Epithelial cell of prostate (primary cell): ENCODE measurements around the gene MPC1.
"Not testable (repeated sequence)": the region's sequence is repeated elsewhere in the genome, so short reads cannot be mapped to it uniquely, and the experiment has no call there.

Experiments
- DNase-seq: peaks from one replicate; pipeline ENCODE4 v3.0.0-alpha.2; 2011; ENCODE audit warnings: low read depth, low spot score
- H3K27ac ChIP-seq: fragments of 450-650 bp; 2 replicates; pipeline ENCODE4 v1.5.1; 2017; ENCODE audit warnings: mild to moderate bottlenecking

Gene MPC1

DNA sequence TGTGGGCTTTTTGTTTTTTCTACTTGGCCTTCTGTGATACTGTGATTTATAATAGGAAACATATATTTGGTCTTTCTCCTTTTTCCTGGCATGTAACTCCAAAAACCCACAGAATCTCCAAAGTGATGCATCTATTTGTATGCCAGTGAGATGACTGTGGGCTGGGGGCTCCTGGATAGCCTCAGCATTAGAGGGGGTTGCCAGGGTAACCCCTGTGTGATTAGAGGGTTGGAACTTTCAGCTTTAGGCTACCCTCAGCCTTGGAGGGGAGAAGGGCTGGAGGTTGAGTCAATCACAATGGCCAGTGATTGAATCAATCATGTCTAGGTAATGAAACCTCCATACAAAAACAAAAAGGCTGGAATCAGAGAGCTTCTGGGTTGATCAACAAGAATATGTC lies 29.8 kb downstream of the MPC1 start:
- DNase-seq: no peak
- no peak overlapping the region for H3K27ac ChIP-seq

- H3K27ac ChIP-seq: peak overlapping the region; percentile 50
- peak; percentile 34 for DNase-seq
These were observed 30.9 kb downstream of the MPC1 start for GRCh38 chr6:166351715-166352285.

GRCh38 chr6:166348305-166348949 lies 34.3 kb downstream of the MPC1 start:
- no peak overlapping the region for H3K27ac ChIP-seq
- DNase-seq: no peak

GRCh38 chr6:166346965-166347364 lies 35.8 kb downstream of the MPC1 start:
- H3K27ac ChIP-seq: no peak overlapping the region
- DNase-seq: no peak

DNA sequence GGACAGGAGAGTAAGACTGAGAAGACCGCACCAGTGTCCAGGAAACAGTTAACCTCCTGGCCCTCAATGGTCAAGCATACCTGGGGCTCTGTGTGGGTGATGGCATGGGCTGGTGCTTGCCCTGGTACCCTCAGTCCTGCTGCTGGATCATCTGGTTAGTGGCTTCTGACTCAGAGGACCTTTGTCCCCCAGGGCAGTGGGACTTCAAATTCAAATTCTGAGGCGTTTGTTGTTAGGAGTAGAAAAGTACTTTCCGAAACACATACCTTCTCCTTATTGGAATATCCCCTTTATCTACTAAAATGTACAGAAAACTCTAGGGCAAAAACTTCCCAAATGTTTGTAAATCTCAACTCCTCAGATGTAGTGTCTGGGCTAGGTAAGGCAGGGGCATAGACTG lies 36.3 kb downstream of the MPC1 start:
- DNase-seq: no peak
- no peak overlapping the region for H3K27ac ChIP-seq

DNA sequence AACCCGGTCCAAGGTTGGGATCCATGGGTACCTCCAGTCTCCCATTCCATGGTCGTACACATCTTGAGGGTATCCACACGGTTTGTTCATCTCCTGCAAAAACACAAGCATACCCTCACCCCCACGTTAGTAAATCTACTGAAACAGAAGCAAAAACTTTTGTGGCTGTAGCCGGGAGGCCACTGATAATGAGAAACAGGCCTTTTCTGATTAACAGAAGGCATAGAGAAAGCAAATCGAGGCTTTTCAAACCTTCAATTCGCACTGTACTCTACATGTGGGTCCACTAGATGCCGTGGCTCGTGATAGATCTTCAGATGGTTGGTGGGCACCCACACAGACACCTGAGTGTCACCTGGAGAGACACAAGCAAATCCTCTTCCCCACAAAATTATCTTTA lies 37.1 kb downstream of the MPC1 start:
- DNase-seq, H3K27ac ChIP-seq: not testable (repeated sequence)

DNA sequence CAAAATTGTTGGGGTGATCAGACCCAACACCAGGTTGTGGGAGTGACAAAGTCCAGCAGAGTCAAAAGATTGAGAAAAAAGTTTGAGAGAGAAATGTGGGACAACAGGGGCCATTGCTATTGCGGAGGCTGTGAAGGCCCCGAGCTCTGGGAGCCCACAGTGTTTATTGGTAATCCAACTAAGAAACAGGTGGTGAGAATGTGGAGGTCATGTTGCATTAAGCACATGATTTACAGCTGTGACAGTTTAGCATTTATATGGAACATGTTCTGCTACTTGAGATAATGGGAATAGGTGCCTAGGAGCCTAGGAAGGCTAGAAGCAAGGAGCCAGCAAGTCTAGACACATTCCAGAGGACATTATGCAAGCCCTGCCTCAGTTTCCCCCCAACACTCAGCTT lies 37.8 kb downstream of the MPC1 start:
- not testable (repeated sequence) for DNase-seq, H3K27ac ChIP-seq

DNA sequence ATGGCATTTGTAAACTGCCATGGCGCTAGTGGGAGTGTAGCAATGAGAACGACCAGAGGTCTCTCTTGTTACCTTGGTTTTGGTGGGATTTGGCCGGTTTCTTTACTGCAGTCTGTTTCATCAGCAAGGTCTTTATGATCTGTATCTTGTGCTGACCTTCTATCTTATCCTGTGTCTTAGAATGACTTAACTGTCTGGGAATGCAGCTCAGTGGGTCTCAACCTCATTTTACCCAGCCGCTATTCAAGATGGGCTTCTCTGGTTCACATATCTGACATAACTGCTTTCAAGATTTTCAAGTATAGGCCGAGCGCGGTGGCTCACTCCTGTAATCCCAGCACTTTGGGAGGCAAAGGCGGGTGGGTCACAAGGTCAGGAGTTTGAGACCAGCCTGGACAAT lies 38.5 kb downstream of the MPC1 start:
- H3K27ac ChIP-seq: no peak overlapping the region
- DNase-seq: no peak

GRCh38 chr6:166343150-166343487 lies 39.6 kb downstream of the MPC1 start:
- peak overlapping the region; percentile 67 for H3K27ac ChIP-seq
- no peak for DNase-seq

DNA sequence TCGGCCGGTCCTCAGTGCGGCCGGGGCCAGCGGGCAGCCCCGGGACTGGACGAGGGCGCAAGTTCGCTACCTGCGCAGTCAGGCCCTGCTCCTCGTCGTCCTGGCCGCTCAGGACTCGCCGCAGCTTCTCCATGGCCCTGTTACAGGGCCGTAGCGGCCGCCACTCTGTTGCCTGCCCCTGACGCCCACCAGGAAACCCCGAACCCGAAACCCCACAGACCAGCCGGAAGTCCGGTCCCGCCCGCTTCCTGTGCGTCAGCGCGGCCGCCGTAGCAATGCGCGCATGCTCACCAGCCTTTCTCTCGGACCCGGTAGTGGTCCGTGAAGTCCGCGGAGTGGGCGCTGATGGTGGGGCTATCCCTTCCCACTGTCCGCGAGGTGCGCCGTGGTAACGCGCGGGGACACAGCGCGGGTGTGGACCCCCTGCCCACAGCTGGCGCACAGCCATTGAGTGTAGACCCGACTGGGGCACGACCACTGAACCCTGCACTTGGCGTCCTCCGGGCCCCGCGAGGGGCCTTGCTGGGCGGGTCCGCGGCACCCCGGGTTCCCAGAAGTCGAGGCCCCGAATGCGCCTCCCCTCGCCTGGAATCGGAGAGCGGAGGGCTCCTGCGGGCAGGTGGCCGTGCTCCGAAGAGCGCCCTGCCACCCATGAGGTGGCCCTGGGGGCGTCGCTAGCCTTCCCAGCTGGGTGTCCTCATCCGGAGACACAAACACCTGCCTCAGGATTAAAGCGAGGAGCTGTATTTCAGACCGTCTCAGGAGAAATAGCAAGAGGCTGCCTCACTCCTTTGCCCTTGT lies 40.2 kb downstream of the MPC1 start, which contains the start of gene SFT2D1:
Gene SFT2D1 (minus strand): TSS at position 197 of the 801 bp plus-strand sequence. CDS start 64 bp downstream, at position 133.
- no peak for DNase-seq
- peak within 1 kb of the TSS; percentile 67 for H3K27ac ChIP-seq

- H3K27ac ChIP-seq: peak overlapping the region; percentile 67
- no peak for DNase-seq
These were observed 40.8 kb downstream of the MPC1 start for GRCh38 chr6:166341977-166342348.

DNA sequence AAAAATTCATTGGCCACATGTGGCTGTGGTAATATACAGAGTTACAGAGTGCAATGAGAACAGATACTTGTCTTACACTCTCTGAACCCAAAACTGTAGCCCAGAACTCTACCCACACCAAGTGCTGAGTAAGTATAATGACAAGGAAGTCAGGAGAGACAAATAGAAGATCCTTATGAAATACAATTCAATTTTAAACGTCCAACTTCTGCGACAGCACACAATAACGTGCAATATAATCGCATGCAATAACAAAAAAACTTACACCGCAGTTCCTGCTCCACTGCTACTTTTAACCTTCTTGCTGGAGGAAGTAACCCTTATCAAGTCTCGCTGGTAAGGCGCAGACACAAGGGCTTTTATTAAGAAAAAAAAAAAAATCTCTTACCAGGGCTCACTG lies 41.3 kb downstream of the MPC1 start:
- no peak for DNase-seq
- no peak overlapping the region for H3K27ac ChIP-seq

- no peak overlapping the region for H3K27ac ChIP-seq
These were observed 43.9 kb downstream of the MPC1 start for GRCh38 chr6:166338854-166339253.

GRCh38 chr6:166336847-166337246 lies 45.9 kb downstream of the MPC1 start:
- DNase-seq: no peak
- H3K27ac ChIP-seq: no peak overlapping the region

More at GRCh38 chr6:166338854-166339253, 43.9 kb downstream of the MPC1 start:
- no peak for DNase-seq

GRCh38 chr6:166335378-166336302 lies 47.1 kb downstream of the MPC1 start:
- no peak overlapping the region for H3K27ac ChIP-seq
- DNase-seq: no peak

GRCh38 chr6:166334878-166335277 lies 47.9 kb downstream of the MPC1 start:
- DNase-seq: no peak
- H3K27ac ChIP-seq: no peak overlapping the region

- no peak for DNase-seq
- no peak overlapping the region for H3K27ac ChIP-seq
These were observed 49.4 kb downstream of the MPC1 start for GRCh38 chr6:166333172-166333995.

GRCh38 chr6:166331503-166332415 lies 51.0 kb downstream of the MPC1 start:
- H3K27ac ChIP-seq: no peak overlapping the region
- DNase-seq: no peak

DNA sequence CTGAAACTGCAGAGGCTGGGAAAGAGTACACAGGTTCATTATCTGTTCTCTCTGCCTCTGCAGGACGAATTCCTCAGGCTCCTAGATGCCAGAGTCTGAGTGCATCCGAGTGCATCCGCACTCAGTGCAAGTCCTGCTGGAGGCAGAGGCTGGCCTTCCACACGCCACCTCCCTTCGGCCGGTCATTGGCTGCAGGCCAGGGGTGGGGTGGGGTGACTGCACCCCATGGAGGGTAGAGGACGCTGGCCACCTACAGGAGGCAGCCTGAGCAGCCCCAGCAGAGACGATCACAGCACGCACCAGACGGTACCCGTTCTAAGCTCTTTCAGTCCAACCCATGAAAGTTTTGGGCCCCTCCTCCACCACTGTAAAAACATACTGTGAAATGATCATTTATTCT lies 52.1 kb downstream of the MPC1 start:
- no peak overlapping the region for H3K27ac ChIP-seq
- no peak for DNase-seq
